GM21423 (cell line): Measurements from ENCODE around the gene CAMK1G.

Source experiments
- ATAC-seq: cut with Tn5 transposase; IDR thresholded peaks from one replicate; pipeline ENCODE4 v1.9.1; 2021; ENCODE audit warnings: mild to moderate bottlenecking, moderate library complexity; ENCODE audit not compliant: unreplicated experiment

The CAMK1G gene

GRCh38 chr1:209657918-209658317 is 74.4 kb downstream of the CAMK1G start:
- no peak for ATAC-seq

GRCh38 chr1:209659909-209660308 is 76.4 kb downstream of the CAMK1G start:
- peak; percentile 85 for ATAC-seq

GRCh38 chr1:209661071-209661470 is 77.6 kb downstream of the CAMK1G start:
- ATAC-seq = no peak

- no peak for ATAC-seq
Measured at GRCh38 chr1:209662879-209663327, 79.4 kb downstream of the CAMK1G start.
